SK-N-SH treated with all-trans-retinoic acid at 6 μM for 48 hours (cell line): ENCODE results near the gene SPTSSA.

Experiments used
- ARNTL ChIP-seq: fragments of 450-650 bp; formaldehyde crosslinking; IDR thresholded peaks from 2 replicates; pipeline ENCODE4 v1.5.0; 2020; ENCODE audit warnings: low read depth, mild to moderate bottlenecking, moderate library complexity, borderline replicate concordance
- ISL1 ChIP-seq: fragments of 250-450 bp; sonication (Bioruptor Pico); IDR thresholded peaks from 2 replicates; pipeline ENCODE4 v2.1.2; 2022; ENCODE audit warnings: mild to moderate bottlenecking, moderate library complexity
- PPARA ChIP-seq: fragments of 250-450 bp; sonication (Bioruptor Pico); IDR thresholded peaks from 2 replicates; pipeline ENCODE4 v1.5.0; 2020; ENCODE audit warnings: mild to moderate bottlenecking, borderline replicate concordance
- RARB ChIP-seq: fragments of 250-450 bp; sonication (Bioruptor Pico); IDR thresholded peaks from 2 replicates; pipeline ENCODE4 v1.8.0; 2021; ENCODE audit warnings: mild to moderate bottlenecking, moderate library complexity
- ZNF565 ChIP-seq: fragments of 450-650 bp; formaldehyde crosslinking; conservative IDR thresholded peaks from 2 replicates; pipeline ENCODE4 v1.5.0; 2020; ENCODE audit warnings: low read depth, mild to moderate bottlenecking, moderate library complexity

DNA sequence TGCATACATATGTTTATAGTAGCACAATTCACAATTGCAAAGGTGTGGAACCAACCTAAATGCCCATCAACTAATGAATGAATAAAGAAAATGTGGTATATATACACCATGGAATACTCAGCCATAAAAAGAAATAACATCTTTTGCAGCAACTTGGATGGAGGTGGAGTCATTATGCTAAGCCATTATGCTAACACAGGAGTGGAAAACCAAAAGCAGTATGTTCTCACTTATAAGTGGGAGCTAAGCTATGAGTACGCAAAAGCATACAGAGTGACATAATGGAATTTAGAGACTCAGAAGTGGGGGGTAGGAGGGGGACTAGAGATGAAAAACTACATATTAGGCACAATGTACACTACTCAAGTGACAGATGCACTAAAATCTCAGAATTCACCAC lies 16.2 kb upstream of the SPTSSA start:
- TF ChIP-seq ISL1 (CRISPR knock-in tag) (no peak), ZNF565 (CRISPR knock-in tag) (no peak), PPARA (CRISPR knock-in tag) (no peak), RARB (no peak), ARNTL (CRISPR knock-in tag) (no peak)
